Suprapubic skin (tissue), 3 donors: Measurements from ENCODE around the gene CEP72.

ENCODE experiments used
- POLR2A ChIP-seq, 2 donors: fragments of 450-650 bp; IDR thresholded peaks; one replicate each; pipeline ENCODE4 v1.6.1; 2017; ENCODE audit warnings: antibody characterized with exemption in 2 of 2, mild to moderate bottlenecking in 2 of 2, moderate library complexity in 2 of 2
- TF ChIP-seq, protein P1 (sequence below), 2 donors: fragments of 200-600 bp in 1 of 2; fragments of 450-650 bp in 1 of 2; sonication (generic) in 1 of 2; IDR thresholded peaks; one replicate each; pipeline ENCODE4 v1.5.1; 2016 to 2019; ENCODE audit warnings: antibody characterized with exemption in 2 of 2, mild to moderate bottlenecking in 1 of 2, moderate library complexity in 1 of 2

DNA sequence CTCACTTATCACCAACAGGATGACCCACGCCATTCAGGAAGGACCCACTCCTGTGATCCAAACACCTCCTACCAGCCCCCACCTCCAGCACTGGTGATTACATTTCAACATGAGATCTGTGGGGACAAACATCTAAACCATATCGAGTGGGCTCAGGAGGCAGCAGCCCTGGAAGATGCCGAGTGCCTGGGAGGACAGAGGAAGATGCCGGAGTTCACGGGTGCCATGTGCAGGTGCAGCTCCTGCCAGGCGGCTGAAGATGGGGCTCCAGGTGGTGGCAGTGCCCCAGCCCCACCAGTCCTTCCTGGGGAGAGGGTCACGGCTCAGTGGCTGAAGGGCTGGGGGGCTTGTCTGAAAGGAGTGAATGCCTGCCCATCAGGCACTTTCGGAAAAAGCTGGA is 6.1 kb upstream of the CEP72 start:
- TF ChIP-seq, protein P1, sequence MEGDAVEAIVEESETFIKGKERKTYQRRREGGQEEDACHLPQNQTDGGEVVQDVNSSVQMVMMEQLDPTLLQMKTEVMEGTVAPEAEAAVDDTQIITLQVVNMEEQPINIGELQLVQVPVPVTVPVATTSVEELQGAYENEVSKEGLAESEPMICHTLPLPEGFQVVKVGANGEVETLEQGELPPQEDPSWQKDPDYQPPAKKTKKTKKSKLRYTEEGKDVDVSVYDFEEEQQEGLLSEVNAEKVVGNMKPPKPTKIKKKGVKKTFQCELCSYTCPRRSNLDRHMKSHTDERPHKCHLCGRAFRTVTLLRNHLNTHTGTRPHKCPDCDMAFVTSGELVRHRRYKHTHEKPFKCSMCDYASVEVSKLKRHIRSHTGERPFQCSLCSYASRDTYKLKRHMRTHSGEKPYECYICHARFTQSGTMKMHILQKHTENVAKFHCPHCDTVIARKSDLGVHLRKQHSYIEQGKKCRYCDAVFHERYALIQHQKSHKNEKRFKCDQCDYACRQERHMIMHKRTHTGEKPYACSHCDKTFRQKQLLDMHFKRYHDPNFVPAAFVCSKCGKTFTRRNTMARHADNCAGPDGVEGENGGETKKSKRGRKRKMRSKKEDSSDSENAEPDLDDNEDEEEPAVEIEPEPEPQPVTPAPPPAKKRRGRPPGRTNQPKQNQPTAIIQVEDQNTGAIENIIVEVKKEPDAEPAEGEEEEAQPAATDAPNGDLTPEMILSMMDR (IDR thresholded peaks at IDR 0.05), result no peak
- TF ChIP-seq POLR2A (IDR thresholded peaks at IDR 0.05), result no peak
